Smooth muscle cell of the brain vasculature (primary cell): ENCODE results near the gene MMP1.

Experiments
- DNase-seq: peaks from one replicate; pipeline ENCODE4 v3.0.0-alpha.2; 2012; ENCODE audit warnings: low read depth, low spot score

Gene MMP1

DNA sequence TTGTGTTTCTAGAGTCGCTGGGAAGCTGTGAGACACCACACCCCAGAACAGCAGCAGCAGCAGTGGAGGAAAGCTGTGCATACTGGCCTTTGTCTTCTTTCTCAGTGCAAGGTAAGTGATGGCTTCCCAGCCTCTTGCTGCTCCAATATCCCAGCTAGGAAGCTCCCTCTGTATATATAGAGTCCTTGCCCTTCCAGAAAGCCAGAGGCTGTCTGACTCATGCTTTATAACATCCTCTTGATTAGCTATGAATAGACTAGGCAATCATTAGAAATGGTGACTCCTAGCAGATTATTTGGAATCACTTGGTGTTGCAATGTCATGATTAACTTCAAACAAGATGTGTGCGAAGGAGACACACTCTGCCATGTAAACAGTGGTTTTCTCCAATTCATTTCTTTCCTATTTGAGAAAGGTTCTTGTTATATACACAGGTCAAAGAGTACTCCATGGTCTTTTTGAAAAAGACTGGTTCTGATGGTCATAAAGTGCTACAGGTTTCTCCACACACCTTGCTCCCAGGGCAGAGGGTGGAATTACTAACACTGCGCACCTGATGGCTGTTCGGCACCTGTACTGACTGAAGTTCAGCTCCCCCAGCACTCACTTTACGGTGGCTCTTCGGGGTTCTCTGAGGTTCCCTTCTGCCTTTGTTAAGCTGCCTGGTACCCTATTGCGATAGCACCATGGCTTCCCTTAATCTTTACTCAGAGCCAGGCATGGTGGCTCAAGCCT, at the start of gene MMP1:
TSS of gene MMP1 (minus strand) at position 149 of the 735 bp plus-strand sequence. CDS start at position 81, 68 bp downstream.
- no peak for DNase-seq

DNA sequence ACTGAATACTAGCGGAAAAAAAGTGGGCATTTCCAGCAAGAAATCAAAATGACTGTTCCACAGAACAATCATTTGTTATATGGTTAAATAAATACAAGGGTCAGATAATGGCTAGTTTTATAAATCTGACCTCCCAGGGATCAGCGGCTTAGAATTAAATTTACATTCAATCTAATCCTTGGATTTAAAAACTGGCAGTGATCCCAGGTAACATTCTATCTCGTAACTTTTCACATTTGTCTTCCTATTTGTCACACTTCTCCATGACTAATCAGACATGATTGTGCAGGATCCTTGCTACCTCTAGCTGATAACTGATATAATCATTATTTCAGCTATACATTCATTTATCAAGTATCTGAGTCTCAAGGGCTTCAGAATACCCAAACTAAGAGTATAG, 48.3 kb upstream of the MMP1 start:
- DNase-seq, result no peak

DNA sequence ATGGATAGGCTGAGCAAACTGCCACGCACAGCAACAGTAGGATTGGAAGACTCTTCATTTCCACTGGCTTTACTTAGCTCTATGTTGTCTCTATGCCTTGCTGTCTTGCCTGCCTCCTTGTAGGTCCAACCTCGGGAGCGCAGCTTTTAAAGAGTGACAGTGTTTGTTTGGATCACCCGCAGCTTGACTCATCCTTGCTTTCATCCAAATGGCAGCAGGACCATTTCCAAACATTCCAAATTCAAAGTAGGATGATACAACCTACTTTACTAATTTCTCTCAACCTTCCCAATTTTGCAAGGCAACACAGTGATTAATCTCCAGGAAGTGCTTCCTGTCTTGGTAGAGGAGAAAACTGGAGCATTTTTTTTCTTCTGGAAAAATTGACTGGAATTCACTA, 45.5 kb upstream of the MMP1 start, which contains the start of gene MMP3:
TSS of gene MMP3 (minus strand) at position 121 of the 400 bp plus-strand sequence. CDS start at position 58, 63 bp downstream.
- DNase-seq, result no peak

DNA sequence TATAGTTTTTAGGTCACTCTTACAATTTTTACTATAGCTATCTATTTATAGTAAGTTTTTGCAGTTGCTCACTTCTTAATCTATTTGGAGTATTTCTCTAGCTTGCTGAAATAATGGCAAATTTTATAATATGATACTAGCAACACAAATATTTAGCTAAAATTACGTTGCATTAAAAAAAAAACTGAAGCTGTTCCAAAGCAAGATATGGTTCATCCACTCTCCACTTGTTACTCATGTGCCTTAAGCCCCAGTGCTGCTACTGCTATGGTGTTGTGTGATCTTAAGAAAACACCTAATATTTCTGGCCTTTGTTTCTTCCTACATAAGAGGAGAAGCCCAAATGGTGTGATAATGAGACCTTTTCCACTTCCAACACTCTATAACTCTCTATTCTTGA, 45.0 kb upstream of the MMP1 start:
- DNase-seq, result no peak

DNA sequence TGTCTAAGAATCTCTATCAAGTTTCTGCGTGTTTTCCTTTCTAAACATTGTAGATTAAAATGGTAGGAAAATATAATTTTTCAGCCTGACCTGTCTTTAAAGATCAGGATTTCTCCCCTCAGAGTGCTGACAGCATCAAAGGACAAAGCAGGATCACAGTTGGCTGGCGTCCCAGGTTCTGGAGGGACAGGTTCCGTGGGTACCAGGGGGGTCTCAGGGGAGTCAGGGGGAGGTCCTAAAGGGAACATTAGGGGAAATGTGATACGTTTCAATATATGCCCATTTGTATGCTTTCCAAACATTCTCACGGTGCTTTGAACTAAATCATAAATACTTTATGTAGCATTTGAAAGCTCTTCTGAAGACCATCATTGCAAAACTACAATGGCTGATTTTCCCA, 42.1 kb upstream of the MMP1 start:
- DNase-seq, result no peak

DNA sequence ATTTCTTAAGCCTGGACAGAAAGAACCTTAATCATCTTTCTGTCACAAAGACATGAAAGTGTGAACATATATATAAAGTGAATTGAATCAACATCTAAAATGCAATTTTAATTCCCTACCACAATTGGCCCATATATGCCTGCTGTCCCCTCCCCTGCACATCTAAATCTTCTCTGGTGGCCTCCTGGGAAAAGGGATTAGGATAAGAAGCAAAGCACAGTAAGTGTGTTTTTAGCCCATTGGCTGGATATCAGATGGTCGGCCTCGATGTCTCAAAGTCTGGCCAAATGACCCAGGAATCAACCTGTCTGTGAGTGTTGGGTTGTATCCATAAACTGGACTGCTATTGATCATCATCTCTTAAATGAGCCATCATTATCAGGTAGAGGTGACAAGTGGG, 39.7 kb upstream of the MMP1 start:
- DNase-seq, result no peak

DNA sequence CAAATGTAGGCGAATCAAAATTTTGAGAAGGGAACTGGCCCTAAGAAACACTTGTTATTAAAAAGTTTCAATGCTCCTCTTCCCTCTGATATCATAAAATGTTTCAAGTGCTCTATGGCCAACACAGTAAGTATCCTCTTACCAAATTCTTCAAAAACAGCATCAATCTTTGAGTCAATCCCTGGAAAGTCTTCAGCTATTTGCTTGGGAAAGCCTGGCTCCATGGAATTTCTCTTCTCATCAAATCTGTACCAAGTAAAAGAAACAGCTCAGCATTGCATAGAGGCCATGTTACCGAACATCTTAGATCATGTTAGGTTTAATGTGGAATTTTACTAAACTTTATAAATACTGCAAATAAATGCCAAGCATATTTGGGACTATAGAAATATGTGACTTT, 39.2 kb upstream of the MMP1 start:
- no peak for DNase-seq

DNA sequence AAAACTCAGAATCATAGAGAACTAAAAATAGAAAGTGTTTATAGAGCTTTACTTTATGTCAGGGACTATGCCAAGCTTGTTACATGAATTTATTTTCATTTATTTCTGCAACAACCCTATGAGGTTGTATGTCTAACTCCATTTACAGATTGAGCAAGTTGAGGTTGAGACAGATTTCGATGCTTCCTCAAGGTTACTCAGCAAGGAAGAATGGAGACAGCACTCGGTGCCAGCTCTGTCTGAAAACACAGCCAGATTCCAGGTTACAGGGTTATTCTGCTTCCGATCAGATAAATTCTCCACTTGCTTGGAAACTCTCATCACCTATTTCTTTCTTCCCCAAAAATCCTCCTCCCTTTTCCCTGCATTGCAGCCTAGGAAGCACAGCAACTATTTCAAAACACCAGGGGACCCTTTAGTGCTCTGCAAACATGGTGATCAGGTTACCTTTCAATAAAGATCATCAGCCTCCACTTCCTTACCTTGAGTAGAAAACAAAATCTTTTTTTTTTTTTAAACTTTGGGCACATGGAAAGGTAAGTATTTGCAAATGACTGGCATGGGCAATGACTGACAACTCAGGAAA, 38.4 kb upstream of the MMP1 start:
- no peak for DNase-seq

DNA sequence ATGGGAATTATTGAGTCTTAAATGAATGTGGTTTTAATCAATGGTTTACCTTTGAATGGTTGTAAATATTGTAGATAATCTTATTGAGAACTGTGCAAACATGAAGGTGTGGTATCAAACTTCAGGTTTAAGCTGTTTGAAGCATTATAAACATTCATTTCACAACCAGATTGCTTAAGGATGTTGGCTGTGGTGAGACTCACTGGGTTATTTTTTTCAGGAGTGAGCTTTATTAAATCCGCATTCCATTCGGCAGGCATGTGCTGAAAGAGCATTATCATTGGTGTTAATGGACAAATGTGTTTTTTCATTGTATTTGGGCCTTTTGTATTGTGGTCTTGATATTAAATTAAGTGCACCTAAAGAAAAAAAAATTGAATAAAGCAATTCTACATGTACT, 35.8 kb upstream of the MMP1 start:
- no peak for DNase-seq

DNA sequence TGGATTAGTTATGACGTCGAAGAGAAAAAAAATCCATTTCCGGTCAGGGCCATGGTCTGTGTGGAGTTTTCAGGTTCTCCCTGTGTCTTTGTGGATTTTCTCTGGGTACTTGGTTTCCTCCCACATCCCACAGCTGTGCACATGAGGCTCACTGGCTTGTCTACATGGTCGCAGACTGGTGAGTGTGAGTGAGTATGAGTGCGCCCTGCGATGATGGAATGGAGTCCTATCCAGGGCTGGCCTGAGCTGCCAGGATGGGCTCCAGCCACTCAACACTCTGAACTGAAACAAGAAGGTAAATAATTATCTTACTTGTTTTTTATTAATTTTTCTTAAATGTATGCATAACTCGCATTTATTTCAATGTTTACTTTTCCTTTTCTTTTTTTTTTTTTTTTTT, 34.7 kb upstream of the MMP1 start:
- no peak for DNase-seq

DNA sequence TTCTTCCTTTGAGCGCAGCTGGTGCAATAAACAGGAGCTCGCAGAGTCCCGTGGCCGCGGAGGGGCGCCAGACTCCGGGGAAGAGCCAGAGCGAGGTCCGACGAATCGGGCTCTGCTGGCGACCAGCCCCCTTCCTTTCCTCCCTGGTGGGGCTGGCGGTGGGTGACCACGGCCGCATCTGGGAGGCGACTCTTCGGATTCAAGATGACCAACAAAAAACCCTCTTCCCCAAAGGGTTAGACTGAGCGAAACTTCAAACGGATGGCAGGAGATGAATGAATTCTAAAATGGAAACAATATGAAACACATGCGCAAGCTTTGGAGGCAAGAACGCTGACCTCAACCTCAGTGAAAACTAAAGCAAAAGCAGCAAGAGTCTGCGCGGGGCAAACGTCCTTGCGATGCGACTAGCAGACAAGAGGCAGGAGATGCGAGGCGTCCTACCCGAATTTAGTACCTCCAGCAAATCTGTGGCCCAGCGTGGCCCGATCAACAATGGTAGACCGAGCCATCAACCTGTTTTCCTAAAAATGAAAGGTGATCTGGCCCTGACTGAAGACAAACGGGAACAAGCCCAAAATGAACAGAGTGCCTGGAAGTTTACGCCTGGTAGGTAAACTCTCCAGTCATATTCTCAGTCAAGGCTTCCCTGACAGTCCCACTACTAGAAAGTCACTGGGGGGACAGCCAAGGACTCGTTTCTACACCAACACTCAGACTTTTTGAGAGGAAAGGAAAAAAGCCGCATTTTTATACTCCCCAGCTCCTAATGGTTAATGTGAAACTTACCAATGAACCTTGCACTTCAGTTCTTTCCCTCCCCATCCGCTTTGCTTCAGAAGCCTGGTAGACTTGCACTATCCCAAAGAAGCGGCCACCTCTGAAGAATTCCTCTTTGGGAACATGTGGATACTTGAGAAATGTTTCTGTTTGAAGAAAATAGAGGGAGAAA, 33.8 kb upstream of the MMP1 start:
- DNase-seq, result peak; percentile 17

DNA sequence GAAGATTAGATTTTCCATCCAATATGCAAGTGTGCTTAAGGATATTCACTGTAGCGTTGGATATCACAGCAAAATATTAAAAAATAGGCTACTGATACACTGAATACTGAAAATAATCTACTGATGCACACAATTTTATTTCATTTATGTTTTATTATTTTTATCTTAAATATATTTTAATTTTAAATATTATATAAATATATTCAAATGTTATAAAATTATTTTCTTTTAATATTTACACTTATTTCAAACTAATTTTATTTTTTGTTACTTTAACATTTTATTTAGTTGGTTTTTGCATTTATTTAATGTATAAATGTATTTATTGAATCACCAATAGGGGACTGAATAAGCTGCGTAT, 33.1 kb upstream of the MMP1 start:
- DNase-seq, result no peak

DNA sequence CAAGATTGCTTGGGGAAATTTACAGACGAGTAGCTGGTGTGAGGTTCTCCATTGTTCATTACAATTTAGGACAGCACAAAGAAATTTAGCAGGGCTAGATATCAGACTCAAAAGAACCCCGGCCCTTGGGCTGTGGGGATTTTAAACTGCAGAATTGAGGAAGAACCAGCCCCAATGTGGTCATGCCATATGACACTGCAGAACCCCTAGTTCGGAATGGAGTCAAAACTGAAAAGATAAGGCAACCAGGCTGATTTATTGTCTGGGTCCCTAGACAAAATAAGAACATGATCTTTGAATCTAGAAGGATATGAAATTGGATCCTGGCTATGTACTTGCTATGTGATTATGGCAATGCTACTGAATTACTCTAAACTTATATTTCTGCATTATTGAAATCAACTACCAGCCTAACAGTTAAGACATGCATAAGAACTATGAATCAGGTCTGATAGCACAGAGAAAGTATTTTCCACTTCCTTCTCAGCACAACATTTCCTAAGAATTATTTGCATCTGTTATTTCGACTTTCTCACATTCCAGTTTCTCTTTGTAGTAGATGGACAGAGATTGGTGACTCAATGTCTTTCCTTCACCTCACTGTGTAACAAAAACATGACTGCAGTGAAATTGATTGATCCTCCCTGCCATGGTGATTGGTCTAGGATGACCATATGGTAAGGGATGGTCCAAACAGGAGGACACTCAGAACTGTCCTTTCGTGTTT, 32.2 kb upstream of the MMP1 start:
- DNase-seq, result no peak

DNA sequence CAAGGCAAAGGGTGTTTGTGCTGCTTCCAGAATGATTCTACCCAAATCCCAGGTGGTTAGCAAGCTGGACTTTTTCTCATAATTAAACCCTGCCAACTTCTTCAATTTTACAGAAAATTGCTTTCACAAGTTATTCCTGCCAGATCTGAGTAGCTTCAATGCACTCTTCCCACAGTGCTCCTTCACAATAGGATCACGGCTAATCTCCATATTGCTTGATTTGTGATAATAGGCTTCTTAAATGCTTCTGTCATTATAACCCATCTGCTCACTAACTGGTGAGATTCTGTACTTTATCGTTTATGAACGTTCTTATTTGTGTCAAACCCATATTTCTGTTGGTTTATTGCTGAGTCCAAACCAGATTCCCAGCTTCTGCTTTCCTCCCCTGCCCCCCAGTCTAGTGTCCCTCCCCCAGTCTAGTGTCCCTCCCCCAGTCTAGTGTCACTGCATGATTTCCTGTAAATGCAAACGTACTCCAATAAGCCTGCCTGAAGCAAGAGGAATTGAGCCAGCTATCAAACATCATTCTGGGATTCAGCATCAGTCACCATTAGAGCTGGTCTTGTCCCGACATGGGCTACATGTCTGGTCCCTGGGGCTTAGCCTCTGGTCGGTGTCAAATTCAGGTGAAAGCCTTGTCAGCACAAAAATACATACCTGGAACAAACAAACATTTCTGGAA, 31.5 kb upstream of the MMP1 start:
- no peak for DNase-seq

DNA sequence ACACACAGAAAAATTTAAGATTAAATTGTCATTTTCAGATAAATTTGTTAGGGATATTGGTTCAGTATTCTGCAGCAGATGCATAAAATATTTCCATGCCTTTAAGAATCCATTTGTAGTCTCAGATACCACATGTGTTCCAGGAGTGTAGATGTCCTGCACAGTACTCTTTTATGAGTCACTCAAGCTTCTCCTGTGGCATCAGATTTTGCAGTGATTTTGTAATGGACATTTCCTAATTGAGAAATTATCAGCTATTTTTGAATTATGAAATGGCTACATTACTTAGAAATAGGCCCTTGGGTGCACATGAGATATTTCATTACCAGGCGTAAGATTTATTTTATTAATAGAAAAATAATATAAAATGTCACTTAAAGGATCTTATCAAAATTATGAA, 26.6 kb upstream of the MMP1 start:
- DNase-seq, result no peak

DNA sequence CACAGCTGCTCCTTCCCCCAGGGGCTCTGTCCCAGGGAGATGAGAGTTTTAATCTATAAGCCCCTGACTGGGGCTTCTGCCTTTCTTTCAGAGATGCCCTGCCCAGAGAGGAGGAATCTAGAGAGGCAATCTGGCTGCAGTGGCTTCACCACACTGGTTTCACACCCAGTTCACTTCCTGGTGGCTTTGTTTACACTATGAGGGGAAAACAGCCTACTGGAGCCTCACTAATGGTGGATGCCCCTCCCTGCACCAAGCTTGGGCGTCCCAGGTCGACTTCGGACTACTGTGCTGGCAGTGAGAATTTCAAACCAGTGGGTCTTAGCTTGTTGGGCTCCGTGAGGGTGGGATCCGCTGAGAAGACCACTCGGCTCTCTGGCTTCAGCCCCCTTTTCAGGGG, 21.5 kb upstream of the MMP1 start:
- no peak for DNase-seq

DNA sequence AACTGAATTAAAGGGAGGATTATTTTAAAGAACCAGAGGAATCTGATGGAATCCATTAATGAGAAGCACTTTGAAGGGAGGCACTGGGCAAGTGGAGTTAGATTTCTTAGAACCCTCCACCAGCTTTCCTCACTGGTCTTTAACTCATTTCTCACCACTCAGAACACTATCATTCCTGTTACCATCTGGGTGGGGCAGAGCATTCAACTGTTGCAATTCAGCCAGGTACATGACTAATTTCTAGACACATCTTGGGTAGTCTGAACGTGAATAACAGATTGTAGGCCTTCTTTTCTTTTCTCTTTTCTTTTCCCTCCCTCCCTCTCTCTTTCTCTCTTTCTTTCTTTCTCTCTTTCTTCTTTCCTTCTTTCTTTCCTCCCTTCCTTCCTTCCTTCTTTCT, 15.5 kb upstream of the MMP1 start:
- DNase-seq, result no peak

DNA sequence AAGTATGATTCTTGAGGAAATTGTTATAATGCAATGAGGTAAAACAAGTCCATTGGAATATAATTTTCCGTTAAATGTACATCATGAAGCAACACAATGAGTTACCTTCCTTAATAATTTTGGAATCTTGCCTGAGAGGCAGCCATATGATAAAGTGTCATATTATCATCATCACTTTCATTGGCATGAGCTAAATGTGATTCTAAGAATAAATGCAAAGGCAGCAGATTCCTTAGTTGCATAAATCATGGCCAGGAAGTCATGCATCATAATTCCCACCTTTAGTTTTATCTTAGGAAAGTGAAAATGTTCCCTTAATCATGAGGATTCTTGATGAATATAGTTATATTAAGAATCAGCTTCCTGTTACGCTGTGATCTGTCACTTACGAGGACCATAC, 14.2 kb upstream of the MMP1 start:
- DNase-seq, result no peak

DNA sequence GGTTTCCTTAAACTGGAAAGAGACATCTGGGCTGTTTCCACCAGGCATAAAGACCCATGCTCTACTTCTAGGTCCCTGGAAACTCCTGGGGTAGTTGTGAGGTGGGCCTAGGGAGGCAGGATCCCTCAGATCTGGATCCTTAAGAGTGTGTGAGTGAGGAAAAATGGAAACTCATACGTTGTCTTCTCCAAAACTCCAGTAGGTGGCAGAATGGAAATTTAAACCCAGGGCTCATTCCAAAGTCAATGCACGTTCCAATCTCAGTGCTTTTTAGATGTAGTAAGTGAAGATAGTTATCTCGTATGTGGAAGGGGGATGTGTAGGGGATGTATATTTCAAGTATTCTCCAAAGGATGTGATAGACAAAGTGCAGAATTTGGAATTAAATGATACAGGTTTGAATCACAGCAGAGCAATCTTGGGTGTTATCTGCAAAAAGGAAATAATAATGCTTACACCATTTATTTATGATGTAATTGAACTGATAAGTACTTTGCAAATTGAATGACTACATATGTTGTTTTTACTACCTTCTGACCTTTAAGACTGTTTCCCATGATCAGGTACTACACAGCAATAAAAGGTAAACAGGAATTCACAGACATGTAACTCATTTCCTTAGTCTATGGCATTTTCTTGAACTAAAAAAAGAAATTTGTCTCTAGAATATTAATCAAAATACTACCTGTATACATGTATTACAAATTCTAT, 13.1 kb upstream of the MMP1 start:
- DNase-seq, result no peak

DNA sequence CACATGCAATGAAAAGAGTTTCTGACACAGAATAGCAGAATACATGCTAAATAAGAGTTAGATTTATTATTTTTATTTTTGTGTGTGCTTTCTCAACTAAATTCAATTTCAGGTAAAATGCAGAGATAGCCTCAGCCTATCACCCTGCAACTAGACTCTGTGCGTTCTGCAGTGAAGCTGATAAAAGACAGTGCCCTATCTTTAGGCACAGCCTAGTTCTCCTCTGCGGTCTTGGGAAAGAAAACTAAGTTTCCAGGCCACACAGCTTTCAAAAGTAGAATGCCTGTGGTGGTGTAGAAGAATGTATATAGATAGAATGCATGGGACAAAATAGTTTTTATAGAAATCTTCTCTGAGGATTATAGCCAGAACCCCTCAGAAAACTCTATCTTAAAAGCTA, 12.0 kb upstream of the MMP1 start:
- no peak for DNase-seq

DNA sequence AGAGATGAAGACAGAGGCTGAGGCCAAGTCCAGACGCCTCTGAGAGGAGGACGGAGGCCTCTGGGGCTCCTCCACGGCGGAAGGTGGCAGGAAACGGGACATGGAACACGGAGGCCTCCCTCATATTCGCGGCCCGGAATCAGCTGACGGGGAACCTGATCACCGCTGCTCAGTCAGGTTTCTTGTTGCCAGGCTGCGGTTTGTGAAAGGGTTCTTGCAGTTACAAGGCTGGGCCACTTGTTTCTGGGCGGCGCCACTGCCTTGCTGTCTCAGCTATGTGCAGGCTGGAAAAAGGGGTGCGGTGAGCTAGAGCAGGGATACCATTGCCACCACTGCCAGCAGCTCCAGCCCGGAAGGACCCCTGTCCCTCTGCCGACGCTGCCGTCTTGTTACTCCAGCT, 10.0 kb upstream of the MMP1 start:
- DNase-seq, result no peak
